DMS79 treated with DMSO at 0.1 percent for 48 hours (cell line): Measurements from ENCODE around the gene C14orf119.

Source experiments
- DNase-seq: peaks from one replicate; lab custom pipeline; 2025; lab: John Stamatoyannopoulos, UW

C14orf119 gene

DNA sequence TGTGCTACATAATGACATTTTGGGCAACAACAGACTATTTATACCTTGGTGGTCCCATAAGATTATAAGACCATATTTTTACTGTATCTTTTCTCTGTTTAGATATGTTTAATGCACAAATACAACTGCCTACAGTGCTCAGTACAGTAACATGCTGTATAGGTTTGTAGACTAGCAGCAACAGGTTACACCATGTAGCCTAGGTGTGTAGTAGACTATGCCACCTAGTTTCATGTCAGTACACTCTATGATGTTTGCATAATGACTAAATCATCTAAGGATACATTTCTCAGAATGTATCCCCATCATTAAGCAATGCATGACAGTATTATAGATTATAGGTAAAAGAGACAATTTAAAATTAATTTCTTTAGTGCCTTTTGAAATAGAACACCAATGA is 54.4 kb downstream of the C14orf119 start:
- no peak for DNase-seq
